Mesenchymal stem cell (in vitro differentiated cells and primary cell): ENCODE data around the gene FEM1A.

Experiments used
- DNase-seq: peaks from one replicate; pipeline ENCODE4 v3.0.0-alpha.2; 2013
- H2AFZ ChIP-seq: one replicate; pipeline ENCODE4 v1.6.1; 2013; ENCODE audit warnings: low read depth, mild to moderate bottlenecking, control low read depth, inconsistent platforms, low read length, moderate library complexity
- H2AK5ac ChIP-seq: 2 replicates; pipeline ENCODE4 v1.6.1; 2013; ENCODE audit warnings: low read length, moderate library complexity, mild to moderate bottlenecking, inconsistent platforms; ENCODE audit not compliant: severe bottlenecking
- H2BK120ac ChIP-seq: one replicate; pipeline ENCODE4 v1.6.1; 2013; ENCODE audit warnings: low read depth, mild to moderate bottlenecking, inconsistent platforms, low read length, moderate library complexity
- H2BK12ac ChIP-seq, 2 experiments: one replicate each; pipeline ENCODE4 v1.6.1; 2013; ENCODE audit warnings: inconsistent platforms in 2 of 2, low read length in 2 of 2, mild to moderate bottlenecking in 2 of 2, moderate library complexity in 2 of 2, control low read depth in 1 of 2
- H2BK15ac ChIP-seq: one replicate; pipeline ENCODE4 v1.6.1; 2013; ENCODE audit warnings: mild to moderate bottlenecking, low read depth, inconsistent platforms; ENCODE audit not compliant: poor library complexity, severe bottlenecking
- H2BK5ac ChIP-seq: 2 replicates; pipeline ENCODE4 v1.6.1; 2013; ENCODE audit warnings: low read depth, mild to moderate bottlenecking, low read length, control low read depth, inconsistent platforms; ENCODE audit not compliant: poor library complexity, severe bottlenecking
- H3K14ac ChIP-seq, 2 experiments: one replicate each; pipeline ENCODE4 v1.6.1; 2013; ENCODE audit warnings: inconsistent platforms in 2 of 2, low read length in 2 of 2, control low read depth in 1 of 2, mild to moderate bottlenecking in 1 of 2, moderate library complexity in 1 of 2
- H3K18ac ChIP-seq, 2 experiments: one replicate each; pipeline ENCODE4 v1.6.1; 2013; ENCODE audit warnings: inconsistent platforms in 2 of 2, low read length in 2 of 2, control low read depth in 1 of 2, low read depth in 1 of 2, mild to moderate bottlenecking in 1 of 2
- H3K23ac ChIP-seq, 2 experiments: one replicate each; pipeline ENCODE4 v1.6.1; 2013; ENCODE audit warnings: inconsistent platforms in 2 of 2, low read length in 2 of 2, mild to moderate bottlenecking in 2 of 2, moderate library complexity in 2 of 2, control low read depth in 1 of 2
- H3K27ac ChIP-seq: 2 replicates; pipeline ENCODE4 v1.5.1; 2013; ENCODE audit warnings: mild to moderate bottlenecking, moderate library complexity, low read length, control low read depth, inconsistent platforms; ENCODE audit not compliant: poor library complexity, severe bottlenecking
- H3K27me3 ChIP-seq, 2 experiments: 2 replicates each; pipeline versions ENCODE4 v1.6.1 to v1.7.0; 2013; ENCODE audit warnings: low read length in 2 of 2, mild to moderate bottlenecking in 2 of 2, moderate library complexity in 2 of 2, control low read depth in 1 of 2, inconsistent platforms in 1 of 2; ENCODE audit not compliant: control insufficient read depth in 1 of 2, insufficient read depth in 1 of 2
- H3K36me3 ChIP-seq, 2 experiments: 2 replicates each; pipeline versions ENCODE4 v1.6.1 to v1.7.0; 2013; ENCODE audit warnings: low read length in 2 of 2, control low read depth in 1 of 2, inconsistent platforms in 1 of 2, low read depth in 1 of 2, mild to moderate bottlenecking in 1 of 2; ENCODE audit not compliant: insufficient read depth in 2 of 2, control insufficient read depth in 1 of 2
- H3K4ac ChIP-seq, 2 experiments: one replicate each; pipeline ENCODE4 v1.6.1; 2013; ENCODE audit warnings: inconsistent platforms in 2 of 2, low read length in 2 of 2, mild to moderate bottlenecking in 2 of 2, moderate library complexity in 2 of 2, control low read depth in 1 of 2, low read depth in 1 of 2
- H3K4me1 ChIP-seq: 2 replicates; pipeline ENCODE4 v1.6.1; 2013; ENCODE audit warnings: low read depth, low read length, control low read depth; ENCODE audit not compliant: control insufficient read depth, insufficient read depth
- H3K4me2 ChIP-seq: 2 replicates; pipeline ENCODE4 v1.6.1; 2013; ENCODE audit warnings: low read length, mild to moderate bottlenecking, inconsistent platforms; ENCODE audit not compliant: poor library complexity, severe bottlenecking
- H3K4me3 ChIP-seq, 2 experiments: 2 replicates each; pipeline versions ENCODE4 v1.5.1 to v1.7.0; 2013; ENCODE audit warnings: low read length in 2 of 2, mild to moderate bottlenecking in 2 of 2, control low read depth in 1 of 2, low read depth in 1 of 2; ENCODE audit not compliant: insufficient read depth in 1 of 2
- H3K79me1 ChIP-seq: replicated peaks from 2 replicates; pipeline ENCODE4 v1.6.1; 2013; ENCODE audit warnings: mild to moderate bottlenecking, control low read depth, low read length, inconsistent platforms; ENCODE audit not compliant: poor library complexity, severe bottlenecking
- H3K9ac ChIP-seq: 2 replicates; pipeline ENCODE4 v1.7.0; 2013; ENCODE audit warnings: mild to moderate bottlenecking, low read length, moderate library complexity
- H3K9me3 ChIP-seq: 2 replicates; pipeline ENCODE4 v1.7.0; 2013; ENCODE audit warnings: mild to moderate bottlenecking, low read length; ENCODE audit not compliant: control insufficient read depth
- H4K8ac ChIP-seq: one replicate; pipeline ENCODE4 v1.6.1; 2013; ENCODE audit warnings: inconsistent platforms, mild to moderate bottlenecking, low read length, moderate library complexity
- H4K91ac ChIP-seq: one replicate; pipeline ENCODE4 v1.6.1; 2013; ENCODE audit warnings: mild to moderate bottlenecking, low read length, inconsistent platforms
- WGBS: methylation state at CpG from one replicate; pipeline ENCODE4 v1.1.7; 2013; ENCODE audit warnings: mixed read lengths; 5-methylcytosine and 5-hydroxymethylcytosine counted together

FEM1A gene

DNA sequence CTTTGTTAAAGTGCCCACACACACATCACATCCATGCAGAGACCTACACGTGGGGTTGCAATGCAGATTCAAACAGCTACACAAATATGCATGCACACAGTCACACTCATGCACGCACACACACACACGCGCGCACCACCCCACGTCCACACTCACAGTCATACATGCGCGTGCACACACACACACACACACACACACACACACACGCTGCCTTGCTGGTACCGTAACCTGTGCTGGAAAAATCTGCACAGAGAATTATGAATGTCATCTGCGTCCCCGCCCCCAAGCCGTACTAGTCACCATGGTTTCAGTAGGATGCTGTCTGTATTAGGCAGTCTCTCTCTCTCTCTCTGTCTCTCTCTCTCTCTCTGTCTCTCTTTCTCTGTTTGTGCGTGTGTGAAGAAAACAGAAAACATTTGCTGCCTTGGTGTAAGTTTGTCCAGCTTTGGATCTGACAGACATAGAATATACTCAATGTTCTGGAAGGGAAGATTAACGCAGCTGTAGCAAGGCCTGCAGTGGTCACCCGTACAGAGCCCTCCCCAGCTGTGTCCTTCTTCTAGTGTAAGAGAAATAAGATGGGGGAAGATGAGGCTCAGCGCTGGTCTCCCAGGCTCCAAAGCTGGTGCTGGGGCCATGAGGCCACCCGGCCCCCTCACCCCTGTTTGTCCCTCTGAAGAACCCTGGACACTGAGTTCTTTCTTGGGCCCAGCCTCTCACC lies 41.5 kb upstream of the FEM1A start:
- Histone ChIP-seq H3K23ac (no peak overlapping the region), H3K14ac (peak overlapping the region in 1 of 2 experiments; percentile 31), H3K4ac (no peak overlapping the region), H2BK5ac (no peak overlapping the region), H3K4me1 (no peaks in the 10 kb centered on the region), H2AFZ (no peak overlapping the region), H4K8ac (no peak overlapping the region), H2BK15ac (no peak overlapping the region), H3K18ac (no peak overlapping the region), H3K79me1 (no peaks in the 10 kb centered on the region), H4K91ac (no peak overlapping the region), H3K9ac (no peak overlapping the region), H3K27ac (no peak overlapping the region), H3K4me2 (no peak overlapping the region), H2BK120ac (no peak overlapping the region), H3K27me3 (peaks cover 14 to 15% of the 10 kb centered on the region in 2 experiments), H3K36me3 (no peaks in the 10 kb centered on the region), H2AK5ac (no peak overlapping the region), H2BK12ac (no peak overlapping the region), H3K9me3 (no peaks in the 10 kb centered on the region), H3K4me3 (no peak overlapping the region)
- 82% methylated on average over 18 of the region's 18 CpGs for WGBS
- DNase-seq: no peak

DNA sequence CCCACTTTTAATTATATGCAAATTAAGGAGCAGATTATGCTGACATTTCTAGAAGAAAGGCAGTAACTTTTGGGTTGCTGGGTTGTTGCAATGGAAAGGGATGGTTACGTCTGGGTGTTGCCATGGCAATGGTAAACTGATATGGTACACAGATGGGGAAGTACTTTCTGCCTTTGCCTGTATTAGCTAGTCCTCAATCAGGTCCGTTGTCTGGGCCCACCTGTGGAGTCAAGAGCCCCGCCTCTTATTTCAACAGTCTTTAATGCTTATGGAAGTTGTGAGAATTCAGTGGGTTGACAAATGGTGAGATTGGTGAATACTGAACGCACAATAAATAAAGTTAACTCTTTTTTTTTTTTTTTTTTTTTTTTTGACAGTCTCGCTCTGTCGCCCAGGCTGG lies 37.3 kb upstream of the FEM1A start:
- 85% methylated on average over 3 of the region's 6 CpGs for WGBS
- H4K8ac ChIP-seq: no peak overlapping the region

DNA sequence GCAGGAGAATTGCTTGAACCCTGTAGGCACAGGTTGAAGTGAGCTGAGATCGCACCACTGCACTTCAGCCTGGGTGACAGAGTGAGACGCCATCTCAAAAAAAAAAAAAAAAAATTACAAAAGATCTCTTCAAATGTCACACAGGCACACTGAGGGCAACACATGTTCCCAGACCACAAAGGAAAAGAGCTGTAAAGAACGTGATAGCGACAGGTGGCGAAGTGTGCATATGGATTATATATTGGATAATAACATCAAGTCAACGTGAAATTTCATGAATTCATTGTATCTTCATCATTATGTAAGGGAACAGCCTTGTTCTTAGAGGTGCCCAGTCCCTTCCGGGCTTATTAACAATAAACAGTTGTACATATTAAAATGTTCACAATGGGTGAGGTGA lies 36.1 kb upstream of the FEM1A start:
- Histone ChIP-seq H4K91ac (no peak overlapping the region), H2BK120ac (no peak overlapping the region), H2BK5ac (no peak overlapping the region), H3K18ac (no peak overlapping the region), H4K8ac (no peak overlapping the region), H3K4ac (no peak overlapping the region), H3K14ac (no peak overlapping the region), H3K27me3 (peaks cover 13 to 28% of the 10 kb centered on the region in 2 experiments), H3K9me3 (peaks cover 2% of the 10 kb centered on the region), H3K4me2 (no peak overlapping the region), H3K4me3 (no peak overlapping the region), H3K23ac (no peak overlapping the region), H3K4me1 (peaks cover 11% of the 10 kb centered on the region), H2BK15ac (no peak overlapping the region), H2AK5ac (no peak overlapping the region), H3K9ac (no peak overlapping the region), H2AFZ (no peak overlapping the region), H3K36me3 (no peaks in the 10 kb centered on the region), H2BK12ac (no peak overlapping the region), H3K79me1 (no peaks in the 10 kb centered on the region), H3K27ac (no peak overlapping the region)
- WGBS: 92% methylated on average over 4 of the region's 7 CpGs
- DNase-seq: no peak

More for the DNA sequence above, 37.3 kb upstream of the FEM1A start:
- no peak overlapping the region for H3K14ac ChIP-seq
- peaks cover under 1% of the 10 kb centered on the region for H3K4me1 ChIP-seq
- H2BK15ac ChIP-seq: no peak overlapping the region
- no peak overlapping the region for H2AK5ac ChIP-seq
- H3K36me3 ChIP-seq: no peaks in the 10 kb centered on the region
- peaks cover 2 to 21% of the 10 kb centered on the region in 2 experiments for H3K27me3 ChIP-seq
- H3K27ac ChIP-seq: no peak overlapping the region
- H3K9ac ChIP-seq: no peak overlapping the region
- no peak overlapping the region for H3K4me3 ChIP-seq
- H3K18ac ChIP-seq: no peak overlapping the region
- H3K23ac ChIP-seq: no peak overlapping the region
- no peak overlapping the region for H2BK12ac ChIP-seq
- H2AFZ ChIP-seq: no peak overlapping the region
- H4K91ac ChIP-seq: no peak overlapping the region
- H2BK5ac ChIP-seq: no peak overlapping the region
- H3K4ac ChIP-seq: no peak overlapping the region
- H3K79me1 ChIP-seq: no peaks in the 10 kb centered on the region
- H3K9me3 ChIP-seq: peaks cover 2% of the 10 kb centered on the region
- H3K4me2 ChIP-seq: no peak overlapping the region
- DNase-seq: peak; percentile 32
- H2BK120ac ChIP-seq: no peak overlapping the region

DNA sequence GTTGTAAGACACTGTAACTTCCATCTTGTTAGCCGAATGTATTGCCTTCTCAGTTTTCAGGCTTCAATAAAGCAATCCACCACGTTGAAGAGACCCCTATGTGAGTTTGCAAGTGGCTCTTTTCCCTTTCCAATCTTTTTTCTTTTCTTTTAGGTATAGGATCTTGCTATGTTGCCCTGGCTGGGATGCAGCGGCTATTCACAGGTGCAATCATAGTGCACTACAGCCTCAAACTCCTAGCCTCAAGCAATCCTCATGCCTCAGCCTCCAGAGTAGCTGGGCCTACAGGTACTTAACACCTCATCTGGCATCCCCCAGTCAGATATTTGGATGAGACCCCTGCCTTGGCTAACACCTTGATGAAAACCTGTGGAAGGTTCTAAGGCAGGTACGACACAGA lies 33.5 kb upstream of the FEM1A start:
- Histone ChIP-seq H3K36me3 (no peaks in the 10 kb centered on the region), H3K9ac (no peak overlapping the region), H2BK120ac (no peak overlapping the region), H4K91ac (no peak overlapping the region), H3K4me2 (no peak overlapping the region), H3K23ac (no peak overlapping the region), H2BK5ac (no peak overlapping the region), H3K9me3 (peaks cover 2% of the 10 kb centered on the region), H2BK15ac (no peak overlapping the region), H3K4me3 (no peak overlapping the region), H2BK12ac (no peak overlapping the region), H2AFZ (no peak overlapping the region), H3K18ac (no peak overlapping the region), H3K14ac (no peak overlapping the region), H3K4me1 (peaks cover 11% of the 10 kb centered on the region), H3K27me3 (peaks cover 37 to 52% of the 10 kb centered on the region in 2 experiments), H3K27ac (no peak overlapping the region), H3K79me1 (no peaks in the 10 kb centered on the region), H3K4ac (no peak overlapping the region), H4K8ac (no peak overlapping the region), H2AK5ac (no peak overlapping the region)
- DNase-seq: no peak
- WGBS: 85% methylated on average over 3 of the region's 4 CpGs
